Measurements from ENCODE around the gene CTNNAL1.

GRCh38 chr9:109020581-109021511 is 7.5 kb upstream of the CTNNAL1 start:
- no peak for TF ChIP-seq CTCF (IDR thresholded peaks at IDR 0.05)
- TF ChIP-seq EP300 (IDR thresholded peaks at IDR 0.05), result no peak

Measured in stomach (tissue), 4 donors.